ENCODE results near the gene C1QL1.

- TF ChIP-seq, protein P1, sequence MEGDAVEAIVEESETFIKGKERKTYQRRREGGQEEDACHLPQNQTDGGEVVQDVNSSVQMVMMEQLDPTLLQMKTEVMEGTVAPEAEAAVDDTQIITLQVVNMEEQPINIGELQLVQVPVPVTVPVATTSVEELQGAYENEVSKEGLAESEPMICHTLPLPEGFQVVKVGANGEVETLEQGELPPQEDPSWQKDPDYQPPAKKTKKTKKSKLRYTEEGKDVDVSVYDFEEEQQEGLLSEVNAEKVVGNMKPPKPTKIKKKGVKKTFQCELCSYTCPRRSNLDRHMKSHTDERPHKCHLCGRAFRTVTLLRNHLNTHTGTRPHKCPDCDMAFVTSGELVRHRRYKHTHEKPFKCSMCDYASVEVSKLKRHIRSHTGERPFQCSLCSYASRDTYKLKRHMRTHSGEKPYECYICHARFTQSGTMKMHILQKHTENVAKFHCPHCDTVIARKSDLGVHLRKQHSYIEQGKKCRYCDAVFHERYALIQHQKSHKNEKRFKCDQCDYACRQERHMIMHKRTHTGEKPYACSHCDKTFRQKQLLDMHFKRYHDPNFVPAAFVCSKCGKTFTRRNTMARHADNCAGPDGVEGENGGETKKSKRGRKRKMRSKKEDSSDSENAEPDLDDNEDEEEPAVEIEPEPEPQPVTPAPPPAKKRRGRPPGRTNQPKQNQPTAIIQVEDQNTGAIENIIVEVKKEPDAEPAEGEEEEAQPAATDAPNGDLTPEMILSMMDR (IDR thresholded peaks at IDR 0.05; ENCODE audit: poor library complexity, severe bottlenecking) = no peak
- TF ChIP-seq EP300 (conservative IDR thresholded peaks at IDR 0.05; ENCODE audit: poor library complexity, severe bottlenecking) = no peak
- no peak for TF ChIP-seq REST (IDR thresholded peaks at IDR 0.05; ENCODE audit: borderline replicate concordance)
- TF ChIP-seq EZH2 (IDR thresholded peaks at IDR 0.05; ENCODE audit: borderline replicate concordance, insufficient read depth, low read length, poor library complexity, severe bottlenecking) = no peak
Measured at GRCh38 chr17:44915321-44915726, 52.8 kb downstream of the C1QL1 start, which contains the start of gene GFAP.

Data from neural cell (in vitro differentiated cells).